Nephron progenitor cell (in vitro differentiated cells): ENCODE results near the gene GALNT10.

Source experiments
- DNase-seq: peaks from one replicate; pipeline ENCODE4 v3.0.0; 2021
- H3K27ac Mint-ChIP-seq: 2 replicates; pipeline ENCODE4 v1.8.0; 2021; ENCODE audit warnings: mild to moderate bottlenecking, moderate library complexity, mixed read lengths
- H3K27me3 Mint-ChIP-seq: 2 replicates; pipeline ENCODE4 v1.8.0; 2021; ENCODE audit warnings: mild to moderate bottlenecking, low read depth, mixed read lengths; ENCODE audit not compliant: poor library complexity
- H3K36me3 Mint-ChIP-seq: 2 replicates; pipeline ENCODE4 v1.8.0; 2021; ENCODE audit warnings: low read depth, mixed read lengths
- H3K4me1 Mint-ChIP-seq: 2 replicates; pipeline ENCODE4 v1.8.0; 2021; ENCODE audit warnings: mixed read lengths
- H3K4me3 Mint-ChIP-seq: 2 replicates; pipeline ENCODE4 v1.8.0; 2021; ENCODE audit warnings: mild to moderate bottlenecking, moderate library complexity, mixed read lengths
- H3K9me3 Mint-ChIP-seq: 2 replicates; pipeline ENCODE4 v1.8.0; 2021; ENCODE audit warnings: mild to moderate bottlenecking, moderate library complexity, mixed read lengths
- TF ChIP-seq, protein P1 (sequence below): fragments of 200-600 bp; sonication (generic); IDR thresholded peaks from 2 replicates; pipeline ENCODE4 v1.5.0; 2021; ENCODE audit warnings: antibody characterized with exemption

The GALNT10 gene

DNA sequence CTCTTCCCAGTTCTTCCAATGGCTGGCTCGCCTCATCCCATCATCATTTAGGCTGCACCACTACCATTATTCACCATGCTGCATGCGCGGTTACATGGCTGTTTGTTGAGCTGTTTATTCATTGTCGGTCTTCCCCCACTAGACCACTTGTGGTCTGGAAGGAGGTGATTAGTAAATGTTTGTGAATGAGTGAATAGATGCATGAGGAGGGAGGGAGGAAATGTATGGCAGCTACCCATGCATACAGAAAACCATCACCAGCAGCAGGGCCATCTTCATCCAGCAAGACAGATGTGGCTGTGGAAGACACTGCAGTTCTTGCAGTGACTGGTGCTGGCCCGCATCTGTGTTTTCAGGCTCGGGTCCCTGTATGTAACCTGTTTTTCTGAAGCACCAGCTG, 141.9 kb downstream of the GALNT10 start:
- TF ChIP-seq, protein P1, sequence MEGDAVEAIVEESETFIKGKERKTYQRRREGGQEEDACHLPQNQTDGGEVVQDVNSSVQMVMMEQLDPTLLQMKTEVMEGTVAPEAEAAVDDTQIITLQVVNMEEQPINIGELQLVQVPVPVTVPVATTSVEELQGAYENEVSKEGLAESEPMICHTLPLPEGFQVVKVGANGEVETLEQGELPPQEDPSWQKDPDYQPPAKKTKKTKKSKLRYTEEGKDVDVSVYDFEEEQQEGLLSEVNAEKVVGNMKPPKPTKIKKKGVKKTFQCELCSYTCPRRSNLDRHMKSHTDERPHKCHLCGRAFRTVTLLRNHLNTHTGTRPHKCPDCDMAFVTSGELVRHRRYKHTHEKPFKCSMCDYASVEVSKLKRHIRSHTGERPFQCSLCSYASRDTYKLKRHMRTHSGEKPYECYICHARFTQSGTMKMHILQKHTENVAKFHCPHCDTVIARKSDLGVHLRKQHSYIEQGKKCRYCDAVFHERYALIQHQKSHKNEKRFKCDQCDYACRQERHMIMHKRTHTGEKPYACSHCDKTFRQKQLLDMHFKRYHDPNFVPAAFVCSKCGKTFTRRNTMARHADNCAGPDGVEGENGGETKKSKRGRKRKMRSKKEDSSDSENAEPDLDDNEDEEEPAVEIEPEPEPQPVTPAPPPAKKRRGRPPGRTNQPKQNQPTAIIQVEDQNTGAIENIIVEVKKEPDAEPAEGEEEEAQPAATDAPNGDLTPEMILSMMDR = no peak
- Mint-ChIP-seq H3K9me3 (no peaks in the 10 kb centered on the region), H3K27me3 (peaks cover 3% of the 10 kb centered on the region), H3K36me3 (peaks cover 22% of the 10 kb centered on the region), H3K27ac (no peak overlapping the region), H3K4me3 (no peak overlapping the region), H3K4me1 (no peaks in the 10 kb centered on the region)
- DNase-seq = no peak

DNA sequence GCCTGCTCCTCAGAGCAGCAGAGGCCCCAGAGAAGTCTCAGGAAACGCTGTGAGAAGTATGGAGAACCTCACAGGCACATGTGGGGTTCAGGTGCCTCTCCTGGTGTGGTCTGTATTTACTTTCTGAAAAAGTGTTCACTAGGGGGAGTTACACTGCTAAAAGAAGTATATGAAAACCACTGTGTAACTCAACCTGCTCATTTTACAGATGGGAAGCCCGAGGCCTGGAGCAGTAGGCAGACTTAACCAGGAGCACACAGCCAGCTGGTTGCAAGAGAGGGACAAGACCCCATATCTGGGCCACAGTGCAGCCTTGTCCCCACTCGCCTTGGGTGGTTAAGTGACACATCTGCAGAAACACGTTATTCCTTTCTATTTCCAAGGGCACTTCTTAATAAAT, 142.5 kb downstream of the GALNT10 start:
- Mint-ChIP-seq H3K36me3 (peaks cover 27% of the 10 kb centered on the region), H3K27ac (no peak overlapping the region), H3K4me3 (no peak overlapping the region), H3K4me1 (no peaks in the 10 kb centered on the region), H3K27me3 (peaks cover 3% of the 10 kb centered on the region), H3K9me3 (no peaks in the 10 kb centered on the region)
- no peak for DNase-seq
- TF ChIP-seq, protein P1 = no peak

DNA sequence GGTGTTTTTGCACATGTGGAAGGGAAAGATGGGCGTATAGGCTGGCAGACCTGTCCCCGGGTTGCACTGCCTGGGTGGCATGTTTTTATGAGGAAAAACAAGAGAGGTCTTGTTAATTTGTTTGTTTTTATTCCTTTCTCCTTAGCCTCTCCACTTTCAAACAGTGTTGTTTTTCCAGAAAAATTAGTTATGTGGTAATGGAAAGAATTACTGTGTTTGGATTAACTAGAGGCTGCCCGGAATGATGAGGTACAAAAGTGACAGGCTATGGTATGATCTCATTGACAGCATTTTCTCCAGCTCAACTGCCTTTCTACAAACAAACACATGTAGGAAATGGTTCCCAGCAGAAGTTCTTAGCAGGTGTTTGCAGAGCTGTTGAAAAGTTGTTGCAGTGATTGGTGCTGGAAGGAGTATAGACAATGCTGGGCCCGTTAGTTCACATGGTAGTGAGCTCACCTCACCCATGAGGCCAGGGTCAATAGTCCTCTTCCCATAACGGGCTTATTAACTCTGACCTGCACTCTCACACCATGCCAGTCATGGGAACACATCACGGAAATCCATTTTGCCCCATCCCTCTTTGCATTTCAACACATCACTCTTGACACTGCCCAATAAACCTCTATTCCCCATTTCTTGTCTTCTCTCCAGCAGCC, 144.0 kb downstream of the GALNT10 start:
- Mint-ChIP-seq H3K27ac (peak overlapping the region; percentile 5), H3K9me3 (no peaks in the 10 kb centered on the region), H3K4me1 (peaks cover 10% of the 10 kb centered on the region), H3K27me3 (peaks cover 3% of the 10 kb centered on the region), H3K4me3 (no peak overlapping the region), H3K36me3 (peaks cover 36% of the 10 kb centered on the region)
- TF ChIP-seq, protein P1 = no peak
- DNase-seq = no peak

DNA sequence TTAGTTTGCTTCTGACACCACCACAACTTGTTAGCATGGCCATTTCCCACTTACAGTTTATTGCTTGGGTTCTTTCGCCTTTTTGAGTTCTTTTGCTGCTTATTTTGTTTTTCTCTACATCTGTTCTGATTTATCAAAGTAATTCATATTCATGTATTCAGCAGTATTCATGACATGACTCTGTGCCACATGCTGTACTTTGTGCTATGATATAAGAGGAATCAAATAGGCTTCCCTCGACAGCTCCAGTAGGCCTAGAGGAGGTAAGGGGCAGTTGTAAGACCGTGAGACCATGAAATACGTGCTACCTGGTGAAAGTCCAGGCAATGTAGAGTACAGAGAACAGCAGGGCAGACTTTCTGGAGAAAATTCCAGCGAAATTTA, 144.5 kb downstream of the GALNT10 start:
- Mint-ChIP-seq H3K4me3 (no peak overlapping the region), H3K27me3 (peaks cover 3% of the 10 kb centered on the region), H3K9me3 (no peaks in the 10 kb centered on the region), H3K27ac (peak overlapping the region; percentile 5), H3K36me3 (peaks cover 36% of the 10 kb centered on the region), H3K4me1 (peaks cover 13% of the 10 kb centered on the region)
- TF ChIP-seq, protein P1 = no peak
- DNase-seq = no peak

DNA sequence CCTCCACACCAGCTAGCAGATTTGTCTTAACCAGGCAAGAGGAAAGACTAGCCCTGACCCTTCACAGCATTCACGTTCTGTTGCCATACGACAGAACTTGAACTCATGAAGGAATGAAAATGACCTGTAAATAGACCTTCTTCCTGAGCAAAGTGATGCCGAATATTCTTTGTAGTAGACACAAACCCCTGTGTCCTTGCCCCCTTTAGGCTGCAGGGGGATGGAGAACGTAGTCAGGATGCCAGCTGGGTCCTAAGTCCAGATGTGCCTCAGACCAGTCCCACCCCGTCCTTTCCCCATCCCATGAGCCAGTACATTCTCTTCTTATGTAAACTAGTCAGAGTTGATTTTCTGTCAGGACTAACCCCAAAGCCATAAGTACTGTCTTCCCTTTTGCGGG, 151.1 kb downstream of the GALNT10 start:
- TF ChIP-seq, protein P1 = no peak
- no peak overlapping the region for H3K27ac Mint-ChIP-seq
- H3K27me3 Mint-ChIP-seq = no peaks in the 10 kb centered on the region
- H3K4me3 Mint-ChIP-seq = no peak overlapping the region
- peaks cover 17% of the 10 kb centered on the region for H3K4me1 Mint-ChIP-seq
- peaks cover 21% of the 10 kb centered on the region for H3K36me3 Mint-ChIP-seq
- no peak for DNase-seq
- H3K9me3 Mint-ChIP-seq = no peaks in the 10 kb centered on the region

DNA sequence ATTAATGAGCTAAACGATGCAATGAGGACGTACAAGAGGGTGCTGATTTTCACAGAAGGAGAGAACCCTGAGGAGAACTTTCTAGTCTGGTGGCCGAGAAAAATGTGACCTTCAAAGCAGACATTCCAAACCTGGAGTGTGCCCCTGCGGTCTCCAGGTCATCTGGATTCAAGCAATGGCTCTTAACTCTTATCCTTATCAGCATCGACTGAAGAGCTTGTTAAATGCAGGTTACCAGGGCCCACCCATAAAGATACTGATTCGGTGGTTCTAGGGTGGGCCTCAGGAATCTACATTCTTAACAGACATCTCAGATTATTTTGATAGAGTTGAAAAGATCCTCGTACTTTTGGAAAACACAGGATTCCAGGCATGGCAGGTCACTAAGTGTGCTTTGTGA, 151.7 kb downstream of the GALNT10 start:
- no peaks in the 10 kb centered on the region for H3K27me3 Mint-ChIP-seq
- H3K36me3 Mint-ChIP-seq = peaks cover 16% of the 10 kb centered on the region
- H3K4me1 Mint-ChIP-seq = peaks cover 17% of the 10 kb centered on the region
- no peak overlapping the region for H3K27ac Mint-ChIP-seq
- no peak for DNase-seq
- TF ChIP-seq, protein P1 = no peak
- no peaks in the 10 kb centered on the region for H3K9me3 Mint-ChIP-seq
- H3K4me3 Mint-ChIP-seq = no peak overlapping the region
